GM23338 (cell line): ENCODE data around the gene DIDO1. TPM values are rescaled to one million over a fixed set of nuclear protein-coding genes. Genes with fewer than 3 reads are reported as not detected.

Source experiments
- ATAC-seq: fragments of 200-7000 bp; cut with Tn5 transposase; 3 replicates; pipeline ENCODE4 v1.9.1; 2020
- DNase-seq: peaks from one replicate; pipeline ENCODE4 v3.0.0-alpha.2; 2015; ENCODE audit warnings: low spot score
- H2AFZ ChIP-seq: fragments of 200-600 bp; sonication (generic); 2 replicates; pipeline ENCODE4 v1.8.0; 2016; ENCODE audit warnings: antibody characterized with exemption, mild to moderate bottlenecking, moderate library complexity
- H3F3A ChIP-seq: fragments of 200-600 bp; sonication (generic); replicated peaks from 2 replicates; pipeline ENCODE4 v1.8.0; 2017; ENCODE audit warnings: antibody characterized with exemption, mixed run types, low read depth
- H3K27ac ChIP-seq: fragments of 200-600 bp; sonication (generic); 2 replicates; pipeline ENCODE4 v1.6.1; 2016; ENCODE audit warnings: low read depth
- H3K27me3 ChIP-seq: fragments of 200-600 bp; sonication (generic); 2 replicates; pipeline ENCODE4 v1.8.0; 2016; ENCODE audit warnings: mild to moderate bottlenecking, mixed run types, moderate library complexity; ENCODE audit not compliant: insufficient read depth
- H3K36me3 ChIP-seq: fragments of 200-600 bp; sonication (generic); 2 replicates; pipeline ENCODE4 v1.8.0; 2016; ENCODE audit warnings: mild to moderate bottlenecking; ENCODE audit not compliant: insufficient read depth
- H3K4me1 ChIP-seq: fragments of 200-600 bp; sonication (generic); 2 replicates; pipeline ENCODE4 v1.8.0; 2016; ENCODE audit warnings: mild to moderate bottlenecking, moderate library complexity; ENCODE audit not compliant: insufficient read depth
- H3K4me2 ChIP-seq: fragments of 200-600 bp; sonication (generic); 2 replicates; pipeline ENCODE4 v1.7.1; 2017; ENCODE audit warnings: mixed run types
- H3K4me3 ChIP-seq: fragments of 200-600 bp; sonication (generic); 2 replicates; pipeline ENCODE4 v1.6.1; 2016; ENCODE audit warnings: mixed run types
- H3K79me2 ChIP-seq: fragments of 200-600 bp; sonication (generic); replicated peaks from 2 replicates; pipeline ENCODE4 v1.8.0; 2017; ENCODE audit warnings: mild to moderate bottlenecking; ENCODE audit not compliant: insufficient read depth
- H3K9me2 ChIP-seq: fragments of 200-600 bp; sonication (generic); 2 replicates; pipeline ENCODE4 v1.8.0; 2017; ENCODE audit not compliant: insufficient read depth
- H4K20me1 ChIP-seq: fragments of 200-600 bp; sonication (generic); replicated peaks from 2 replicates; pipeline ENCODE4 v1.8.0; 2017; ENCODE audit warnings: mild to moderate bottlenecking; ENCODE audit not compliant: insufficient read depth
- H3K27ac Mint-ChIP-seq: 2 replicates; pipeline ENCODE4 v1.8.0; 2020; ENCODE audit warnings: inconsistent platforms, mild to moderate bottlenecking, moderate library complexity, mixed read lengths
- H3K27me3 Mint-ChIP-seq: 3 replicates; pipeline ENCODE4 v1.8.0; 2022; ENCODE audit warnings: low read depth, mild to moderate bottlenecking, moderate library complexity, mixed read lengths, inconsistent platforms; ENCODE audit not compliant: insufficient read depth, poor library complexity
- H3K36me3 Mint-ChIP-seq: 3 replicates; pipeline ENCODE4 v1.8.0; 2021; ENCODE audit warnings: low read depth, mild to moderate bottlenecking, inconsistent platforms, moderate library complexity, mixed read lengths
- H3K4me1 Mint-ChIP-seq: 3 replicates; pipeline ENCODE4 v1.8.0; 2020; ENCODE audit warnings: mild to moderate bottlenecking, inconsistent platforms, mixed read lengths
- H3K4me3 Mint-ChIP-seq: 3 replicates; pipeline ENCODE4 v1.8.0; 2021; ENCODE audit warnings: moderate library complexity, mild to moderate bottlenecking, inconsistent platforms, mixed read lengths
- H3K9me3 Mint-ChIP-seq: 3 replicates; pipeline ENCODE4 v1.8.0; 2020; ENCODE audit warnings: moderate library complexity, mild to moderate bottlenecking, inconsistent platforms, mixed read lengths
- CREB1 ChIP-seq: fragments of 250-450 bp; sonication (Bioruptor Pico); IDR thresholded peaks from 2 replicates; pipeline ENCODE4 v1.5.0; 2020; ENCODE audit warnings: low read depth, mild to moderate bottlenecking, moderate library complexity
- EZH2 ChIP-seq: fragments of 200-600 bp; sonication (generic); IDR thresholded peaks from one replicate; pipeline ENCODE4 v1.8.0; 2017; ENCODE audit warnings: antibody characterized with exemption, mild to moderate bottlenecking, low read depth; ENCODE audit not compliant: unreplicated experiment
- EZH2phosphoT487 ChIP-seq: fragments of 200-600 bp; sonication (generic); IDR thresholded peaks from one replicate; pipeline ENCODE4 v1.8.1; 2018; ENCODE audit warnings: antibody characterized with exemption; ENCODE audit not compliant: unreplicated experiment
- JUNB ChIP-seq: IDR thresholded peaks from one replicate; pipeline ENCODE4 v1.6.1; 2016; ENCODE audit warnings: antibody characterized with exemption; ENCODE audit not compliant: unreplicated experiment
- POLR2AphosphoS5 ChIP-seq: IDR thresholded peaks from 2 replicates; pipeline ENCODE4 v1.6.1; 2016; ENCODE audit warnings: antibody characterized with exemption, low read depth
- STAT1 ChIP-seq: IDR thresholded peaks from one replicate; pipeline ENCODE4 v1.6.1; 2016; ENCODE audit warnings: antibody characterized with exemption; ENCODE audit not compliant: unreplicated experiment
- ZNF114 ChIP-seq: fragments of 250-450 bp; sonication (Bioruptor Pico); IDR thresholded peaks from 2 replicates; pipeline ENCODE4 v1.5.0; 2020; ENCODE audit warnings: mild to moderate bottlenecking, moderate library complexity
- ZNF331 ChIP-seq: fragments of 250-450 bp; sonication (Bioruptor Pico); IDR thresholded peaks from 2 replicates; pipeline ENCODE4 v1.5.0; 2020; ENCODE audit warnings: low read depth, mild to moderate bottlenecking, moderate library complexity
- polyA plus RNA-seq: library from polyadenylated mRNA; unstranded; fragments of >200 nt; fragmentation: Nextera tagmentation; extraction: Ambion mirVana; gene quantifications from 2 replicates; pipeline ENCODE4 v1.2.1, GENCODE V29; 2016
- total RNA-seq: library from RNA; depleted of rRNA; stranded (reverse); fragments of >200 nt; shearing (Covaris generic); gene quantifications from 2 replicates; pipeline ENCODE4 v1.2.3, GENCODE V29; 2014
- TF ChIP-seq, protein P1 (sequence below): IDR thresholded peaks from 2 replicates; pipeline ENCODE4 v1.6.1; 2016; ENCODE audit warnings: antibody characterized with exemption
- TF ChIP-seq, protein P2 (sequence below): IDR thresholded peaks from one replicate; pipeline ENCODE4 v1.6.1; 2018; ENCODE audit warnings: antibody characterized with exemption; ENCODE audit not compliant: unreplicated experiment

Gene DIDO1
- total and polyA plus RNA-seq, 2 experiments from 2014 or later, result 72.4 to 162 TPM

DNA sequence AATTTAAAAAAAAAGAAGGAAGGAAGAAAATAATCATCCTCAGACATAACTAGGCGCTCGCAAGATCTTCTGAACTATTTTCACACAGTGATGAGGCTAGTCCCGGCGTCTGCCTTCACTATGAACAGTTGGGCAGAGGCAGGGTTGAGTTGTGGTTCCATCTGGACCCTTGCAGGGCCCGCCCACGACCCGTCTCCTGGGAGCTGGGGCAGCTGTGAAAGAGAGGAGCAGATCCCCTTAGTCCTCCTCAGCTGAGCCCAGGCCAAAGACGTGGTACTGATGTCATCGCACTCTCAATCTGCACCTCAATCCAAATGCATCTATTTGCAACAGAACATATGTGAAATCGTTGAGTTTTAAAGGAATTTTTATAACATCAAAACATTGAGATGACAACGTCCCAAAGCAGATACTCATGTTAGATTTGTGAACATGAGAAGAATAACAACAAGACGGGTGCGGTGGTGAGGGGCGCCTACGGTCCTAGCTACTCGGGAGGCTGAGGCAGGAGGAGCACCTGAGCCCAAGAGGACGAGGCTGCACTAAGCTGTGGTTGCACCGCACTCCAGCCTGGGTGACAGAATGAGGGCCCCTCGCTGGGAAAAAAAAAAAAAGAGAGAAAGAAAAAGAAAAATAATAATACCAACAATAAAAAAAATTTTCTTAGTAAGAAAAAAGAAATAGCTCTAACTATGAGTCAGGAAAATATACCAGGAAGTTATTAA is 80.0 kb downstream of the DIDO1 start:
- H4K20me1 ChIP-seq, result peaks cover 7% of the 10 kb centered on the region
- H3F3A ChIP-seq, result 0 out of 2 replicates have a peak, but pooled peaks cover 10% of the 10 kb centered on the region
- TF ChIP-seq ZNF114 (CRISPR knock-in tag) (no peak), STAT1 (no peak), CREB1 (no peak), POLR2AphosphoS5 (no peak), JUNB (no peak), EZH2phosphoT487 (no peak), EZH2 (no peak)
- TF ChIP-seq, protein P1, sequence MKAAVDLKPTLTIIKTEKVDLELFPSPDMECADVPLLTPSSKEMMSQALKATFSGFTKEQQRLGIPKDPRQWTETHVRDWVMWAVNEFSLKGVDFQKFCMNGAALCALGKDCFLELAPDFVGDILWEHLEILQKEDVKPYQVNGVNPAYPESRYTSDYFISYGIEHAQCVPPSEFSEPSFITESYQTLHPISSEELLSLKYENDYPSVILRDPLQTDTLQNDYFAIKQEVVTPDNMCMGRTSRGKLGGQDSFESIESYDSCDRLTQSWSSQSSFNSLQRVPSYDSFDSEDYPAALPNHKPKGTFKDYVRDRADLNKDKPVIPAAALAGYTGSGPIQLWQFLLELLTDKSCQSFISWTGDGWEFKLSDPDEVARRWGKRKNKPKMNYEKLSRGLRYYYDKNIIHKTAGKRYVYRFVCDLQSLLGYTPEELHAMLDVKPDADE, result no peak
- TF ChIP-seq, protein P2, sequence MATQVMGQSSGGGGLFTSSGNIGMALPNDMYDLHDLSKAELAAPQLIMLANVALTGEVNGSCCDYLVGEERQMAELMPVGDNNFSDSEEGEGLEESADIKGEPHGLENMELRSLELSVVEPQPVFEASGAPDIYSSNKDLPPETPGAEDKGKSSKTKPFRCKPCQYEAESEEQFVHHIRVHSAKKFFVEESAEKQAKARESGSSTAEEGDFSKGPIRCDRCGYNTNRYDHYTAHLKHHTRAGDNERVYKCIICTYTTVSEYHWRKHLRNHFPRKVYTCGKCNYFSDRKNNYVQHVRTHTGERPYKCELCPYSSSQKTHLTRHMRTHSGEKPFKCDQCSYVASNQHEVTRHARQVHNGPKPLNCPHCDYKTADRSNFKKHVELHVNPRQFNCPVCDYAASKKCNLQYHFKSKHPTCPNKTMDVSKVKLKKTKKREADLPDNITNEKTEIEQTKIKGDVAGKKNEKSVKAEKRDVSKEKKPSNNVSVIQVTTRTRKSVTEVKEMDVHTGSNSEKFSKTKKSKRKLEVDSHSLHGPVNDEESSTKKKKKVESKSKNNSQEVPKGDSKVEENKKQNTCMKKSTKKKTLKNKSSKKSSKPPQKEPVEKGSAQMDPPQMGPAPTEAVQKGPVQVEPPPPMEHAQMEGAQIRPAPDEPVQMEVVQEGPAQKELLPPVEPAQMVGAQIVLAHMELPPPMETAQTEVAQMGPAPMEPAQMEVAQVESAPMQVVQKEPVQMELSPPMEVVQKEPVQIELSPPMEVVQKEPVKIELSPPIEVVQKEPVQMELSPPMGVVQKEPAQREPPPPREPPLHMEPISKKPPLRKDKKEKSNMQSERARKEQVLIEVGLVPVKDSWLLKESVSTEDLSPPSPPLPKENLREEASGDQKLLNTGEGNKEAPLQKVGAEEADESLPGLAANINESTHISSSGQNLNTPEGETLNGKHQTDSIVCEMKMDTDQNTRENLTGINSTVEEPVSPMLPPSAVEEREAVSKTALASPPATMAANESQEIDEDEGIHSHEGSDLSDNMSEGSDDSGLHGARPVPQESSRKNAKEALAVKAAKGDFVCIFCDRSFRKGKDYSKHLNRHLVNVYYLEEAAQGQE, result no peak
- H2AFZ ChIP-seq, result no peak overlapping the region
- Mint-ChIP-seq H3K4me3 (no peak overlapping the region), H3K9me3 (no peaks in the 10 kb centered on the region), H3K27ac (no peak overlapping the region), H3K36me3 (peaks cover 35% of the 10 kb centered on the region), H3K27me3 (peaks cover 14% of the 10 kb centered on the region), H3K4me1 (peaks cover 18% of the 10 kb centered on the region)
- no peak overlapping the region for H3K4me3 ChIP-seq
- ATAC-seq (no peak), DNase-seq (no peak)
- H3K27me3 ChIP-seq, result no peaks in the 10 kb centered on the region
- H3K27ac ChIP-seq, result no peak overlapping the region
- H3K4me1 ChIP-seq, result 0 out of 2 replicates have a peak, but pooled peaks cover 4% of the 10 kb centered on the region
- H3K36me3 ChIP-seq, result peaks cover 4% of the 10 kb centered on the region; the same call in 1 of the 2 replicates
- H3K79me2 ChIP-seq, result 0 out of 2 replicates have a peak, but pooled peaks cover 8% of the 10 kb centered on the region
- no peak overlapping the region for H3K4me2 ChIP-seq
- no peaks in the 10 kb centered on the region for H3K9me2 ChIP-seq

- DNase-seq (no peak), ATAC-seq (no peak)
- Histone ChIP-seq H3K27me3 (no peaks in the 10 kb centered on the region), H3K4me1 (0 out of 2 replicates have a peak, but pooled peaks cover 4% of the 10 kb centered on the region), H3K9me2 (no peaks in the 10 kb centered on the region), H3K27ac (no peak overlapping the region), H2AFZ (no peak overlapping the region), H3K79me2 (0 out of 2 replicates have a peak, but pooled peaks cover 5% of the 10 kb centered on the region), H3K4me2 (no peak overlapping the region), H3K36me3 (peaks cover 4% of the 10 kb centered on the region; the same call in 1 of the 2 replicates), H4K20me1 (no peaks in the 10 kb centered on the region; the same call in none of the 2 replicates), H3K4me3 (no peak overlapping the region), H3F3A (0 out of 2 replicates have a peak, but pooled peaks cover 10% of the 10 kb centered on the region)
- Mint-ChIP-seq H3K4me1 (peaks cover 16% of the 10 kb centered on the region), H3K9me3 (no peaks in the 10 kb centered on the region), H3K36me3 (peaks cover 38% of the 10 kb centered on the region), H3K27ac (no peak overlapping the region), H3K27me3 (peaks cover 11% of the 10 kb centered on the region), H3K4me3 (no peak overlapping the region)
- TF ChIP-seq ZNF331 (CRISPR knock-in tag), result no peak
- TF ChIP-seq, protein P2, result no peak
- TF ChIP-seq JUNB, result no peak
- no peak for TF ChIP-seq STAT1
Observed at GRCh38 chr20:62845416-62846160, 80.7 kb downstream of the DIDO1 start.
